ENCODE data around the gene DHRS2. TPM values are rescaled to one million over a fixed set of nuclear protein-coding genes. Genes with fewer than 3 reads are reported as not detected.
A peak's percentile ranks its signal among the peaks of the same experiment; 100 is the strongest.

The DHRS2 gene
- total RNA-seq, 1 donor from 2014 or later, result not detected

- DNase-seq (ENCODE audit: extremely low spot score, unreplicated experiment), result no peak
Observed at GRCh38 chr14:23603103-23603502, 33.1 kb upstream of the DHRS2 start.

GRCh38 chr14:23604148-23604547 is 32.0 kb upstream of the DHRS2 start:
- H3K9me3 Mint-ChIP-seq (ENCODE audit: unreplicated experiment), result no peaks in the 10 kb centered on the region
- DNase-seq (ENCODE audit: extremely low spot score, unreplicated experiment), result no peak
- H3K4me1 Mint-ChIP-seq (ENCODE audit: unreplicated experiment), result no peaks in the 10 kb centered on the region
- H3K4me3 Mint-ChIP-seq (ENCODE audit: unreplicated experiment), result no peak overlapping the region
- no peak overlapping the region for H3K27ac Mint-ChIP-seq (ENCODE audit: unreplicated experiment)
- H3K36me3 Mint-ChIP-seq (ENCODE audit: unreplicated experiment), result no peaks in the 10 kb centered on the region
- TF ChIP-seq CTCF (IDR thresholded peaks at IDR 0.05), result no peak
- peaks cover 6% of the 10 kb centered on the region for H3K27me3 Mint-ChIP-seq (ENCODE audit: unreplicated experiment)

More at GRCh38 chr14:23603103-23603502, 33.1 kb upstream of the DHRS2 start:
- Mint-ChIP-seq H3K27me3 (ENCODE audit: unreplicated experiment) (peaks cover 4% of the 10 kb centered on the region), H3K36me3 (ENCODE audit: unreplicated experiment) (no peaks in the 10 kb centered on the region), H3K4me1 (ENCODE audit: unreplicated experiment) (no peaks in the 10 kb centered on the region), H3K4me3 (ENCODE audit: unreplicated experiment) (no peak overlapping the region), H3K9me3 (ENCODE audit: unreplicated experiment) (no peaks in the 10 kb centered on the region), H3K27ac (ENCODE audit: unreplicated experiment) (no peak overlapping the region)
- no peak for TF ChIP-seq CTCF (IDR thresholded peaks at IDR 0.05)

- peaks cover 8% of the 10 kb centered on the region for H3K27me3 Mint-ChIP-seq (ENCODE audit: unreplicated experiment)
- H3K4me1 Mint-ChIP-seq (ENCODE audit: unreplicated experiment), result no peaks in the 10 kb centered on the region
- peak; percentile 27 for DNase-seq (ENCODE audit: extremely low spot score, unreplicated experiment)
- H3K9me3 Mint-ChIP-seq (ENCODE audit: unreplicated experiment), result no peaks in the 10 kb centered on the region
- H3K36me3 Mint-ChIP-seq (ENCODE audit: unreplicated experiment), result no peaks in the 10 kb centered on the region
- H3K4me3 Mint-ChIP-seq (ENCODE audit: unreplicated experiment), result no peak overlapping the region
- no peak overlapping the region for H3K27ac Mint-ChIP-seq (ENCODE audit: unreplicated experiment)
- no peak for TF ChIP-seq CTCF (IDR thresholded peaks at IDR 0.05)
Observed at GRCh38 chr14:23604675-23605170, 31.4 kb upstream of the DHRS2 start.

DNA sequence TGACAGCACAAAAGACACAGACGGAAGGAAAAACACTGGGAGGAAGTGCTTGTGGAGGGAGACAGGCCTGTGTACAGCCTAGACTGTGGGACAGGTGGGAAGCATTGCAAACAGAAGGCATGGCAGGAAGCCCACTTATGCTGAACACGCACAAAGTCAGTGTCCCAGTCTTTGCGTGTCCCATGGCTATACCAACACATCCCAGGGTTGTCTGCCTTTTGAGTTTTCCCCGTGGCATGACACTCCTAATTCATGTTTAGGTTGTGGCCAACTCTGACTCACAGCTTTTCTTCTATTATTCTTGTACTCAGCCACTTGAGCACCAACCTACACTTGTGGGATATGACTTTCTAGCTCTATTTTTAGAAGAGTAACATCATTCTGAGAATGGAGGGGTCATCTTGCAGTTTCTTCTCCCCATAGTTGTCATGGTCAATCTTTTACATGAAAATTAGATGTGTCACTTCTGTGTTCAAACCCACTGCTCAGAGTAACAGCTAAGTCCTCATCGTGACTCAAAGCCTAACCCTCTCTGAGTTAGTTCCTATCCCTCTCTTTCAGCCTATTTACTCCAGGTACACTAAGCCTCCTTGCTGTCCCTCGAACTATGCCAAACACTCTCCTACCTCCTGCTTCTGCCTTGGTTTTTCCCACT is 30.1 kb upstream of the DHRS2 start:
- peak; percentile 40 for DNase-seq (ENCODE audit: extremely low spot score, unreplicated experiment)
- Mint-ChIP-seq H3K27ac (ENCODE audit: unreplicated experiment) (no peak overlapping the region), H3K27me3 (ENCODE audit: unreplicated experiment) (peaks cover 10% of the 10 kb centered on the region), H3K4me3 (ENCODE audit: unreplicated experiment) (no peak overlapping the region), H3K9me3 (ENCODE audit: unreplicated experiment) (no peaks in the 10 kb centered on the region), H3K36me3 (ENCODE audit: unreplicated experiment) (no peaks in the 10 kb centered on the region), H3K4me1 (ENCODE audit: unreplicated experiment) (no peaks in the 10 kb centered on the region)
- TF ChIP-seq CTCF (IDR thresholded peaks at IDR 0.05), result no peak

GRCh38 chr14:23608454-23608853 is 27.7 kb upstream of the DHRS2 start:
- no peaks in the 10 kb centered on the region for H3K9me3 Mint-ChIP-seq (ENCODE audit: unreplicated experiment)
- H3K4me3 Mint-ChIP-seq (ENCODE audit: unreplicated experiment), result no peak overlapping the region
- peaks cover 16% of the 10 kb centered on the region for H3K27me3 Mint-ChIP-seq (ENCODE audit: unreplicated experiment)
- H3K4me1 Mint-ChIP-seq (ENCODE audit: unreplicated experiment), result no peaks in the 10 kb centered on the region
- DNase-seq (ENCODE audit: extremely low spot score, unreplicated experiment), result peak; percentile 72
- H3K36me3 Mint-ChIP-seq (ENCODE audit: unreplicated experiment), result no peaks in the 10 kb centered on the region
- TF ChIP-seq CTCF (IDR thresholded peaks at IDR 0.05), result no peak
- H3K27ac Mint-ChIP-seq (ENCODE audit: unreplicated experiment), result no peak overlapping the region
